Spleen (tissue), 13 donors: ENCODE data around the gene AKT1S1. TPM values are rescaled to one million over a fixed set of nuclear protein-coding genes. Genes with fewer than 3 reads are reported as not detected.
A peak's percentile ranks its signal among the peaks of the same experiment; 100 is the strongest.
"Not testable (repeated sequence)": the region's sequence is repeated elsewhere in the genome, so short reads cannot be mapped to it uniquely, and the experiment has no call there.

Source experiments
- DNase-seq: peaks from one replicate; pipeline ENCODE4 v3.0.0-alpha.2; 2020
- H3K27ac ChIP-seq, 8 donors: fragments of 200-600 bp; sonication (generic) in 7 of 8; 1 replicate in 4 of 8; 2 replicates in 4 of 8; pipeline versions ENCODE4 v1.5.0 to v1.8.0; 2016 to 2021; ENCODE audit warnings: inconsistent platforms in 4 of 8, mild to moderate bottlenecking in 4 of 8, moderate library complexity in 1 of 8
- H3K27me3 ChIP-seq, 7 donors: fragments of 200-600 bp; sonication (generic) in 6 of 7; replicated peaks in 1 of 7; 1 replicate in 4 of 7; 2 replicates in 3 of 7; pipeline versions ENCODE4 v1.5.0 to v1.8.0; 2016 to 2021; ENCODE audit warnings: inconsistent platforms in 3 of 7, mild to moderate bottlenecking in 1 of 7
- H3K36me3 ChIP-seq, 6 donors: fragments of 200-600 bp; sonication (generic) in 5 of 6; 1 replicate in 4 of 6; 2 replicates in 2 of 6; pipeline versions ENCODE4 v1.5.0 to v1.8.0; 2016 to 2021; ENCODE audit warnings: inconsistent platforms in 2 of 6
- H3K4me1 ChIP-seq, 6 donors: fragments of 200-600 bp; sonication (generic) in 5 of 6; 1 replicate in 3 of 6; 2 replicates in 3 of 6; pipeline versions ENCODE4 v1.5.0 to v1.8.0; 2016 to 2021; ENCODE audit warnings: inconsistent platforms in 3 of 6
- H3K4me3 ChIP-seq, 8 donors: fragments of 200-600 bp; sonication (generic) in 7 of 8; 1 replicate in 4 of 8; 2 replicates in 4 of 8; pipeline versions ENCODE4 v1.5.0 to v1.8.0; 2016 to 2021; ENCODE audit warnings: inconsistent platforms in 4 of 8, mild to moderate bottlenecking in 4 of 8, moderate library complexity in 2 of 8
- H3K9me3 ChIP-seq, 8 donors: fragments of 200-600 bp; sonication (generic) in 7 of 8; 1 replicate in 4 of 8; 2 replicates in 4 of 8; pipeline versions ENCODE4 v1.5.0 to v1.8.0; 2016 to 2021; ENCODE audit warnings: inconsistent platforms in 4 of 8
- POLR2A ChIP-seq, 3 donors: fragments of 450-650 bp; IDR thresholded peaks; one replicate each; pipeline ENCODE4 v1.5.1; 2017; ENCODE audit warnings: antibody characterized with exemption in 3 of 3, mild to moderate bottlenecking in 1 of 3
- POLR2AphosphoS5 ChIP-seq, 3 donors: sonication (generic); formaldehyde crosslinking; IDR thresholded peaks; one replicate each; pipeline ENCODE4 v1.5.1; 2017; ENCODE audit warnings: antibody characterized with exemption in 3 of 3
- WGBS, 5 donors: extraction: QIAGEN DNeasy Blood & Tissue Kit in 3 of 5; methylation state at CpG; one replicate each; pipeline versions ENCODE4 v1.1.5 to v1.1.7; 2013 to 2018; 5-methylcytosine and 5-hydroxymethylcytosine counted together
- intact Hi-C: fragments of 100-400 bp; cut with DNase I; formaldehyde crosslinking; loops from one replicate; pipeline ENCODE4 v1.15.0; 2023; ENCODE audit warnings: low total_unique reads
- long read RNA-seq, 2 donors: transcript quantifications; one replicate each; lab custom pipeline, GENCODE V29; 2026
- polyA plus RNA-seq, 3 donors: library from polyadenylated mRNA; stranded (reverse); fragments of 200-250 nt; gene quantifications; one replicate each; pipeline ENCODE4 v1.2.1, GENCODE V29; 2013
- total RNA-seq, 7 donors: library from RNA; depleted of rRNA in 3 of 7; stranded (reverse); fragments of >200 nt in 3 of 7; fragmentation: NEBNext Ultra II Directional in 4 of 7; extraction: Animal tissue kit (Norgen Biotek cat#: 25700) in 4 of 7; gene quantifications; one replicate each; pipeline versions ENCODE4 v1.1.0 to v1.2.1, GENCODE V29; 2016 to 2021
- TF ChIP-seq, protein P1 (sequence below), 11 experiments: fragments of 200-600 bp in 7 of 11; fragments of 450-650 bp in 4 of 11; sonication (generic) in 4 of 11; IDR thresholded peaks in 8 of 11; conservative IDR thresholded peaks in 3 of 11; 1 replicate in 7 of 11; 2 replicates in 4 of 11; pipeline versions ENCODE4 v1.4.0 to v1.8.0; 2016 to 2021; ENCODE audit warnings: antibody characterized with exemption in 11 of 11, inconsistent platforms in 4 of 11, mild to moderate bottlenecking in 1 of 11
- donor health status: healthy with polysubstance abuse.
- donor health status: DM: no; HTN: no; CAD: no; lungs with moderate emphysema.
- donor health status: DM: no; HTN: no; CAD: no.
- donor health status: Bipolar disorder and iron deficiency.
- donor health status: healthy.
- donor health status: DM: no; HTN: no; CAD: no.
- donor health status: DM: yes; HTN: yes; CAD: no.

AKT1S1 gene
- total RNA-seq = 10 to 100 TPM in 6 of 7 donors, 1 to 10 TPM in 1; 8.7 to 27.8 (median 20.1) TPM
- 10 to 100 TPM; 11.6 to 24.8 (median 13.9) TPM for polyA plus RNA-seq
- long read RNA-seq, donor 1, transcript AKT1S1-205 (4 exons, 3,640 nt) = minor isoform, 6 of 13 reads
- long read RNA-seq, donor 1, transcript AKT1S1-207 (5 exons, 3,075 nt) = major isoform, 7 of 13 reads
- long read RNA-seq, donor 1, partial matches to known transcripts = 0 of 13 reads
- long read RNA-seq, donor 1, other reads (novel, unspliced or antisense) = 0 of 13 reads
- long read RNA-seq, donor 2, transcript AKT1S1-205 (4 exons, 3,640 nt) = major isoform, 7 of 10 reads
- long read RNA-seq, donor 2, partial matches to known transcripts = 0 of 10 reads
- long read RNA-seq, donor 2, other reads (novel, unspliced or antisense) = 0 of 10 reads

- TF ChIP-seq, protein P1, sequence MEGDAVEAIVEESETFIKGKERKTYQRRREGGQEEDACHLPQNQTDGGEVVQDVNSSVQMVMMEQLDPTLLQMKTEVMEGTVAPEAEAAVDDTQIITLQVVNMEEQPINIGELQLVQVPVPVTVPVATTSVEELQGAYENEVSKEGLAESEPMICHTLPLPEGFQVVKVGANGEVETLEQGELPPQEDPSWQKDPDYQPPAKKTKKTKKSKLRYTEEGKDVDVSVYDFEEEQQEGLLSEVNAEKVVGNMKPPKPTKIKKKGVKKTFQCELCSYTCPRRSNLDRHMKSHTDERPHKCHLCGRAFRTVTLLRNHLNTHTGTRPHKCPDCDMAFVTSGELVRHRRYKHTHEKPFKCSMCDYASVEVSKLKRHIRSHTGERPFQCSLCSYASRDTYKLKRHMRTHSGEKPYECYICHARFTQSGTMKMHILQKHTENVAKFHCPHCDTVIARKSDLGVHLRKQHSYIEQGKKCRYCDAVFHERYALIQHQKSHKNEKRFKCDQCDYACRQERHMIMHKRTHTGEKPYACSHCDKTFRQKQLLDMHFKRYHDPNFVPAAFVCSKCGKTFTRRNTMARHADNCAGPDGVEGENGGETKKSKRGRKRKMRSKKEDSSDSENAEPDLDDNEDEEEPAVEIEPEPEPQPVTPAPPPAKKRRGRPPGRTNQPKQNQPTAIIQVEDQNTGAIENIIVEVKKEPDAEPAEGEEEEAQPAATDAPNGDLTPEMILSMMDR (IDR thresholded peaks at IDR 0.05 in 8 of 11, conservative IDR thresholded peaks at IDR 0.05 in 3 of 11) = peak in 1 of 11 experiments; percentile 16
- TF ChIP-seq POLR2A (IDR thresholded peaks at IDR 0.05) (peak; percentile 10 to 88 (median 69)), POLR2AphosphoS5 (IDR thresholded peaks at IDR 0.05) (peak; percentile 91 to 97 (median 92))
- H3K27ac ChIP-seq = peak within 1 kb of the TSS; percentile 96 to 100 (median 99)
- peak; percentile 99 for DNase-seq
- peak within 1 kb of the TSS; percentile 58 to 87 (median 76) for H3K4me3 ChIP-seq
- peaks cover 10 to 60% (median 32%) of the 10 kb centered on the region in 6 donors for H3K4me1 ChIP-seq
- H3K9me3 ChIP-seq = no peaks in the 10 kb centered on the region
- H3K27me3 ChIP-seq = no peaks in the 10 kb centered on the region
- WGBS, 5 donors = 0 to 1% (median 0%) methylated on average over 46 to 61 of the region's 61 CpGs
- intact Hi-C loops = no loop called here
- peaks cover 9 to 61% (median 32%) of the 10 kb centered on the region in 6 donors for H3K36me3 ChIP-seq
Measured at GRCh38 chr19:49877020-49877878, at the start of gene AKT1S1, which contains the start of gene TBC1D17. TSS of gene AKT1S1 (minus strand) at chr19:49877355. CDS start at chr19:49873295, 4,060 bp downstream. TSS of gene TBC1D17 (plus strand) at chr19:49877702. CDS start at chr19:49877724, 22 bp downstream.

DNA sequence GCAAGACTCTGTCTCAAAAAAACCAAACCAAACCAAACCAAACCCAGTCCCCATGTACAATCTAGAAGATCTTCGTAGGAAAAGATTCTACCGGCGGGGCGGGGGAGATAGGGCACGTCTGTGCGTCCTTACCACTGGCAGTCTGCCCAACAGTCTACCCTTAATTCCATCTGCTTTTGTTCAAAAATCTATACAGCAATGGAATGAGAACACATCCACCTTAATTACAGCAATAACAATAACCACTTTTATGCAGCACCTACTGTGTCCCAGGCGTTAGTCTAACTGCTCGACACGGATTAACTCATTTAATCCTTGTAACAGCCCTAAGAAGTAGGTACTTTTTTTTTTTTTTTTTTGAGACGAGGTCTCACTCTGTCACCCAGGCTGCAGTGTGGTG lies 49.4 kb upstream of the AKT1S1 start:
- no peak for TF ChIP-seq POLR2A (IDR thresholded peaks at IDR 0.05)
- no peak for TF ChIP-seq POLR2AphosphoS5 (IDR thresholded peaks at IDR 0.05)
- TF ChIP-seq, protein P1 (IDR thresholded peaks at IDR 0.05 in 8 of 11, conservative IDR thresholded peaks at IDR 0.05 in 3 of 11) = no peak
- no peaks in the 10 kb centered on the region for H3K9me3 ChIP-seq
- DNase-seq = no peak
- no peak overlapping the region for H3K4me3 ChIP-seq
- intact Hi-C loops = no loop called here
- H3K36me3 ChIP-seq = peaks cover 0 to 70% (median 37%) of the 10 kb centered on the region in 6 donors
- 86 to 94% (median 93%) methylated on average over 10 of the region's 10 CpGs for WGBS, 5 donors
- no peak overlapping the region for H3K27ac ChIP-seq
- H3K4me1 ChIP-seq = peaks cover 16 to 84% (median 68%) of the 10 kb centered on the region in 6 donors
- no peaks in the 10 kb centered on the region for H3K27me3 ChIP-seq

GRCh38 chr19:49925486-49925885 lies 48.3 kb upstream of the AKT1S1 start:
- intact Hi-C loops = no loop called here
- Histone ChIP-seq H3K27me3 (no peaks in the 10 kb centered on the region), H3K4me1 (peaks cover 16 to 89% (median 65%) of the 10 kb centered on the region in 6 donors), H3K4me3 (no peak overlapping the region), H3K9me3 (no peaks in the 10 kb centered on the region), H3K27ac (no peak overlapping the region), H3K36me3 (peaks cover 0 to 75% (median 39%) of the 10 kb centered on the region in 6 donors)
- WGBS, 5 donors = 92 to 97% (median 94%) methylated on average over 5 of the region's 5 CpGs
- TF ChIP-seq POLR2A (IDR thresholded peaks at IDR 0.05) = no peak
- TF ChIP-seq, protein P1 (IDR thresholded peaks at IDR 0.05 in 8 of 11, conservative IDR thresholded peaks at IDR 0.05 in 3 of 11) = no peak
- no peak for TF ChIP-seq POLR2AphosphoS5 (IDR thresholded peaks at IDR 0.05)
- no peak for DNase-seq

GRCh38 chr19:49924881-49925210 lies 47.7 kb upstream of the AKT1S1 start:
- 86 to 98% (median 95%) methylated on average over 13 of the region's 13 CpGs for WGBS, 5 donors
- peaks cover 16 to 85% (median 58%) of the 10 kb centered on the region in 6 donors for H3K4me1 ChIP-seq
- intact Hi-C loops, H3K9me3 ChIP-seq, H3K4me3 ChIP-seq, H3K27me3 ChIP-seq, DNase-seq: not testable (repeated sequence)
- H3K36me3 ChIP-seq = peaks cover 0 to 81% (median 40%) of the 10 kb centered on the region in 6 donors
- peak overlapping the region in 2 of 8 donors; percentile 15 to 60 for H3K27ac ChIP-seq
